ENCODE data around the gene CD84. TPM values are rescaled to one million over a fixed set of nuclear protein-coding genes. Genes with fewer than 3 reads are reported as not detected.
A peak's percentile ranks its signal among the peaks of the same experiment; 100 is the strongest.
"Not testable (repeated sequence)": the region's sequence is repeated elsewhere in the genome, so short reads cannot be mapped to it uniquely, and the experiment has no call there.

Gene CD84
- not detected in 2 replicates for total RNA-seq (2022)
- not detected for Bru-seq, nascent RNA
- BruChase-seq, experiment 1, labeled RNA remaining after a 6-hour chase = not detected
- BruChase-seq, experiment 2, labeled RNA remaining after a 2-hour chase = percentile 1 among the genes with signal in this experiment
- long read RNA-seq = 0 reads

- Mint-ChIP-seq H3K36me3 (ENCODE audit: insufficient read depth, unreplicated experiment) (no peaks in the 10 kb centered on the region), H3K4me3 (ENCODE audit: low read depth, unreplicated experiment) (no peak within 1 kb of the TSS), H3K27ac (ENCODE audit: unreplicated experiment) (no peak within 1 kb of the TSS), H3K9me3 (ENCODE audit: low read depth, unreplicated experiment) (no peaks in the 10 kb centered on the region), H3K4me1 (ENCODE audit: low read depth, unreplicated experiment) (no peaks in the 10 kb centered on the region), H3K27me3 (ENCODE audit: unreplicated experiment) (peaks cover 28% of the 10 kb centered on the region)
- DNase-seq = no peak
- CTCF ChIA-PET = no interaction called here
- no peak for TF ChIP-seq CTCF (IDR thresholded peaks at IDR 0.05; ENCODE audit: unreplicated experiment)
- BruUV-seq (replicated peaks) = no TSS peak
- intact Hi-C loops (cut with micrococcal nuclease; ENCODE audit: unreplicated experiment) = no loop called here
These were observed at the start of gene CD84 for GRCh38 chr1:160579216-160579701. CD84 (minus strand) TSS chr1:160579496; CDS start chr1:160579437, 59 bp downstream.

GRCh38 chr1:160628799-160629263, 49.5 kb upstream of the CD84 start:
- TF ChIP-seq CTCF (IDR thresholded peaks at IDR 0.05; ENCODE audit: unreplicated experiment) = no peak
- no peaks in the 10 kb centered on the region for H3K4me1 Mint-ChIP-seq (ENCODE audit: low read depth, unreplicated experiment)
- intact Hi-C loops (cut with micrococcal nuclease; ENCODE audit: unreplicated experiment) = no loop called here
- no TSS peak for BruUV-seq (replicated peaks)
- no peak for DNase-seq
- H3K4me3 Mint-ChIP-seq (ENCODE audit: low read depth, unreplicated experiment) = no peak overlapping the region
- CTCF ChIA-PET = no interaction called here
- H3K27ac Mint-ChIP-seq (ENCODE audit: unreplicated experiment) = no peak overlapping the region
- H3K36me3 Mint-ChIP-seq (ENCODE audit: insufficient read depth, unreplicated experiment) = no peaks in the 10 kb centered on the region
- H3K9me3 Mint-ChIP-seq (ENCODE audit: low read depth, unreplicated experiment) = no peaks in the 10 kb centered on the region
- peaks cover 80% of the 10 kb centered on the region for H3K27me3 Mint-ChIP-seq (ENCODE audit: unreplicated experiment)

GRCh38 chr1:160627677-160628289, 48.5 kb upstream of the CD84 start:
- BruUV-seq (replicated peaks); H3K36me3 Mint-ChIP-seq (ENCODE audit: insufficient read depth, unreplicated experiment); H3K4me1 Mint-ChIP-seq (ENCODE audit: low read depth, unreplicated experiment); intact Hi-C loops (cut with micrococcal nuclease; ENCODE audit: unreplicated experiment); H3K27ac Mint-ChIP-seq (ENCODE audit: unreplicated experiment); H3K4me3 Mint-ChIP-seq (ENCODE audit: low read depth, unreplicated experiment); DNase-seq; H3K9me3 Mint-ChIP-seq (ENCODE audit: low read depth, unreplicated experiment); CTCF ChIA-PET: not testable (repeated sequence)
- H3K27me3 Mint-ChIP-seq (ENCODE audit: unreplicated experiment) = peaks cover 82% of the 10 kb centered on the region

- Mint-ChIP-seq H3K9me3 (ENCODE audit: low read depth, unreplicated experiment) (no peaks in the 10 kb centered on the region), H3K27me3 (ENCODE audit: unreplicated experiment) (peaks cover 82% of the 10 kb centered on the region), H3K27ac (ENCODE audit: unreplicated experiment) (no peak overlapping the region), H3K36me3 (ENCODE audit: insufficient read depth, unreplicated experiment) (no peaks in the 10 kb centered on the region), H3K4me1 (ENCODE audit: low read depth, unreplicated experiment) (no peaks in the 10 kb centered on the region), H3K4me3 (ENCODE audit: low read depth, unreplicated experiment) (no peak overlapping the region)
- DNase-seq = no peak
- intact Hi-C loops (cut with micrococcal nuclease; ENCODE audit: unreplicated experiment) = no loop called here
- CTCF ChIA-PET = no interaction called here
- TF ChIP-seq CTCF (IDR thresholded peaks at IDR 0.05; ENCODE audit: unreplicated experiment) = no peak
- no TSS peak for BruUV-seq (replicated peaks)
These were observed 47.4 kb upstream of the CD84 start for GRCh38 chr1:160626509-160627342.
